ENCODE data around the gene HMX2.

Gene HMX2

GRCh38 chr10:123191886-123192285 lies 44.0 kb downstream of the HMX2 start:
- DNase-seq (ENCODE audit: low read depth in 3 of 3): no peak

- no peak for DNase-seq (ENCODE audit: low read depth in 3 of 3)
Measured at GRCh38 chr10:123194056-123194455, 46.1 kb downstream of the HMX2 start.
